ENCODE data around the gene TMEM185A. TPM values are rescaled to one million over a fixed set of nuclear protein-coding genes. Genes with fewer than 3 reads are reported as not detected.

TMEM185A gene
- total and polyA plus RNA-seq, 8 donors, result 5.1 to 13.7 (median 9.0) TPM

- ATAC-seq (no peak), FAIRE-seq (no peak), DNase-seq (no peak)
- Histone ChIP-seq H3K27me3 (peaks cover 0 to 20% (median 2%) of the 10 kb centered on the region in 4 donors), H3K4me1 (no peaks in the 10 kb centered on the region), H3K27ac (no peak overlapping the region), H3K36me3 (no peaks in the 10 kb centered on the region), H3K9me3 (no peaks in the 10 kb centered on the region), H3K4me3 (no peak overlapping the region)
- TF ChIP-seq, protein P1, sequence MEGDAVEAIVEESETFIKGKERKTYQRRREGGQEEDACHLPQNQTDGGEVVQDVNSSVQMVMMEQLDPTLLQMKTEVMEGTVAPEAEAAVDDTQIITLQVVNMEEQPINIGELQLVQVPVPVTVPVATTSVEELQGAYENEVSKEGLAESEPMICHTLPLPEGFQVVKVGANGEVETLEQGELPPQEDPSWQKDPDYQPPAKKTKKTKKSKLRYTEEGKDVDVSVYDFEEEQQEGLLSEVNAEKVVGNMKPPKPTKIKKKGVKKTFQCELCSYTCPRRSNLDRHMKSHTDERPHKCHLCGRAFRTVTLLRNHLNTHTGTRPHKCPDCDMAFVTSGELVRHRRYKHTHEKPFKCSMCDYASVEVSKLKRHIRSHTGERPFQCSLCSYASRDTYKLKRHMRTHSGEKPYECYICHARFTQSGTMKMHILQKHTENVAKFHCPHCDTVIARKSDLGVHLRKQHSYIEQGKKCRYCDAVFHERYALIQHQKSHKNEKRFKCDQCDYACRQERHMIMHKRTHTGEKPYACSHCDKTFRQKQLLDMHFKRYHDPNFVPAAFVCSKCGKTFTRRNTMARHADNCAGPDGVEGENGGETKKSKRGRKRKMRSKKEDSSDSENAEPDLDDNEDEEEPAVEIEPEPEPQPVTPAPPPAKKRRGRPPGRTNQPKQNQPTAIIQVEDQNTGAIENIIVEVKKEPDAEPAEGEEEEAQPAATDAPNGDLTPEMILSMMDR (IDR thresholded peaks at IDR 0.05), result no peak
- intact Hi-C loops (cut with DNase I), result no loop called here
- 57 to 66% methylated on average over 2 of the region's 2 CpGs for WGBS, 2 donors
These were observed 10.2 kb upstream of the TMEM185A start for GRCh38 chrX:149641835-149642234.

DNA sequence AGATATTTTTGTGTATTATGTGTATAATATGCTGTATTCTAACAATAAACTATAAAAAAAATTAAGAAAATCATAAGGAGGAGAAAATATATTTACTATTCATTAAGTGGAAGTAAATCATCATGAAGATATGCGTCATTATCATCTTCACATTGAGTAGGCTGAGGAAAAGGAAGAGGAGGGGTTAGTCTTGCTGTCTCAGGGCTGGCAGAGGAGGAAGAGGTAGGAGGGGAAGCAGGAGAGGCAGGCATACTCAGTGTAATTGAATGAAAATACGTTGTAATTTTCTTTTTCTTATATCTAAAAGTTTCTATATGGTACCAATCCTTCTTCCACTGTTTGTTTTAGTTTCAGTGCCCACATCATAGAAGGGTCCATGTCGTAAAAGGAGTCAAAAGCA is 9.8 kb upstream of the TMEM185A start:
- WGBS, 2 donors, result 45 to 53% methylated on average over 3 of the region's 3 CpGs
- TF ChIP-seq, protein P1 (IDR thresholded peaks at IDR 0.05), result no peak

DNA sequence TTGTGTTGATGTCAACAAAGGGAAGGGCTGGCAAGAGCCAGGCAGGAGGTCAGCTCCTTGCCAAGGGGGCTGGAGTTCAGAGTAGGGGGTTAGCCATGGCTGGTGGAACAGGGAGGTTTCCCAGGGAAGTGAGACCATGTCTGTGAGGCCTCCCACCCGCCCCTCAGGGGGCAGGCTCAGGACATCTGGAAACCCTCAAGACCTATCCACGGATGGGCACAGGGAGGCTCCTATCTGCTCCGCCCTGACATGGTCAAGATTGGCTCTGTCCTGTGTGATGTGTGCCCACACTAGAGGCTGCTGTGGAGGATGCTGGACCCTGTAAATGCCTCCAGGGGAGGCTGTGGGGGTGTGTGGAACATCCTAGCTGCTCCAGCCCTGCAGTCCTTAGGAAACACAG is 8.0 kb upstream of the TMEM185A start:
- DNase-seq, result peak in 1 of 6 donors; percentile 28
- Histone ChIP-seq H3K4me3 (no peak overlapping the region), H3K27me3 (peaks cover 0 to 20% (median 2%) of the 10 kb centered on the region in 4 donors), H3K36me3 (no peaks in the 10 kb centered on the region), H3K27ac (no peak overlapping the region), H3K9me3 (no peaks in the 10 kb centered on the region), H3K4me1 (no peaks in the 10 kb centered on the region)
- FAIRE-seq, result no peak
- ATAC-seq, result no peak
- 79 to 82% methylated on average over 3 of the region's 3 CpGs for WGBS, 2 donors
- TF ChIP-seq, protein P1 (IDR thresholded peaks at IDR 0.05), result no peak
- intact Hi-C loops (cut with DNase I), result no loop called here

More for the DNA sequence above, 9.8 kb upstream of the TMEM185A start:
- ATAC-seq (no peak), DNase-seq (no peak), FAIRE-seq (no peak)
- Histone ChIP-seq H3K4me3 (no peak overlapping the region), H3K27me3 (peaks cover 0 to 20% (median 2%) of the 10 kb centered on the region in 4 donors), H3K4me1 (no peaks in the 10 kb centered on the region), H3K36me3 (no peaks in the 10 kb centered on the region), H3K9me3 (no peaks in the 10 kb centered on the region), H3K27ac (no peak overlapping the region)
- intact Hi-C loops (cut with DNase I), result no loop called here

DNA sequence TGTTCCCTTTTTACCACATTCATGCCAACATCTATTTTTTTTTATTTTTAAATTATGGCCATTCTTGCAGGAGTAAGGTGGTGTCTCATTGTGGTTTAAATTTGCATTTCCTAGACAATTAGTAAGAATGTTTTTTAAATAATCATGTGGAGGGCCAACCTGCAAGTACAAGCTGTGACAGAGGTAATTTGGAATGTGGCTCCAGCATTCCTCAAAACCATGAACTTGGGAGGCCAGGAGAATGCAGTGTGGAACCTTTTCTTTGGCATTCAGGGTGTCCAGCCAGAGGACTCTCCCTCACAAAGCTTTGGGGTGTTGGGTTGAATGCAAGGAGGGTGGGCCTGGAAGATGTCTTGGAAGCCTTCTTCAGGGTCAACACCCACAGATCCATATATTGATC is 7.3 kb upstream of the TMEM185A start:
- intact Hi-C loops (cut with DNase I), result no loop called here
- ATAC-seq (no peak), DNase-seq (no peak), FAIRE-seq (no peak)
- Histone ChIP-seq H3K9me3 (no peaks in the 10 kb centered on the region), H3K4me3 (no peak overlapping the region), H3K27ac (no peak overlapping the region), H3K27me3 (peaks cover 0 to 17% (median 0%) of the 10 kb centered on the region in 4 donors), H3K36me3 (no peaks in the 10 kb centered on the region), H3K4me1 (no peaks in the 10 kb centered on the region)
- TF ChIP-seq, protein P1 (IDR thresholded peaks at IDR 0.05), result no peak

- ATAC-seq (no peak), FAIRE-seq (no peak), DNase-seq (no peak)
- Histone ChIP-seq H3K4me1 (no peaks in the 10 kb centered on the region), H3K27me3 (no peaks in the 10 kb centered on the region), H3K4me3 (no peak overlapping the region), H3K9me3 (no peaks in the 10 kb centered on the region), H3K36me3 (no peaks in the 10 kb centered on the region), H3K27ac (no peak overlapping the region)
- intact Hi-C loops (cut with DNase I), result no loop called here
- TF ChIP-seq, protein P1 (IDR thresholded peaks at IDR 0.05), result no peak
These were observed 1.9 kb upstream of the TMEM185A start for GRCh38 chrX:149633511-149633910.

Measured in pancreas (tissue), 10 donors.